GM23248 (cell line): Measurements from ENCODE around the gene IFT25. TPM values are rescaled to one million over a fixed set of nuclear protein-coding genes. Genes with fewer than 3 reads are reported as not detected.
"Not testable (repeated sequence)": the region's sequence is repeated elsewhere in the genome, so short reads cannot be mapped to it uniquely, and the experiment has no call there.

Experiments
- DNase-seq: peaks from one replicate; pipeline ENCODE4 v3.0.0-alpha.2; 2015
- H2AFZ ChIP-seq: fragments of 200-600 bp; sonication (generic); 2 replicates; pipeline ENCODE4 v1.6.1; 2016; ENCODE audit warnings: antibody characterized with exemption
- H3F3A ChIP-seq: fragments of 200-600 bp; sonication (generic); 2 replicates; pipeline ENCODE4 v1.6.1; 2016; ENCODE audit warnings: mild to moderate bottlenecking, antibody characterized with exemption, mixed run types; ENCODE audit not compliant: insufficient read depth
- H3K27ac ChIP-seq: fragments of 200-600 bp; sonication (generic); 2 replicates; pipeline ENCODE4 v1.5.1; 2016; ENCODE audit warnings: mild to moderate bottlenecking
- H3K27me3 ChIP-seq: fragments of 200-600 bp; sonication (generic); replicated peaks from 2 replicates; pipeline ENCODE4 v1.6.1; 2016; ENCODE audit warnings: mild to moderate bottlenecking; ENCODE audit not compliant: insufficient read depth
- H3K36me3 ChIP-seq: fragments of 200-600 bp; sonication (generic); 2 replicates; pipeline ENCODE4 v1.6.1; 2016; ENCODE audit warnings: low read depth, mild to moderate bottlenecking
- H3K4me1 ChIP-seq: fragments of 200-600 bp; sonication (generic); 2 replicates; pipeline ENCODE4 v1.6.1; 2016; ENCODE audit warnings: mild to moderate bottlenecking; ENCODE audit not compliant: insufficient read depth
- H3K4me2 ChIP-seq: fragments of 200-600 bp; sonication (generic); one replicate; pipeline ENCODE4 v1.6.1; 2016; ENCODE audit warnings: mild to moderate bottlenecking; ENCODE audit not compliant: unreplicated experiment
- H3K4me3 ChIP-seq: fragments of 200-600 bp; sonication (generic); 2 replicates; pipeline ENCODE4 v1.5.1; 2016; ENCODE audit warnings: mild to moderate bottlenecking
- H3K79me2 ChIP-seq: fragments of 200-600 bp; sonication (generic); 2 replicates; pipeline ENCODE4 v1.6.1; 2016; ENCODE audit warnings: mild to moderate bottlenecking; ENCODE audit not compliant: insufficient read depth
- H3K9ac ChIP-seq: fragments of 200-600 bp; sonication (generic); 2 replicates; pipeline ENCODE4 v1.6.1; 2016; ENCODE audit warnings: mild to moderate bottlenecking
- H3K9me2 ChIP-seq: fragments of 200-600 bp; sonication (generic); 2 replicates; pipeline ENCODE4 v1.6.1; 2016; ENCODE audit warnings: mixed run types, mild to moderate bottlenecking, moderate library complexity; ENCODE audit not compliant: insufficient read depth
- H3K9me3 ChIP-seq: fragments of 200-600 bp; sonication (generic); one replicate; pipeline ENCODE4 v1.6.1; 2017; ENCODE audit warnings: low read depth
- H4K20me1 ChIP-seq: fragments of 200-600 bp; sonication (generic); 2 replicates; pipeline ENCODE4 v1.6.0; 2016; ENCODE audit not compliant: insufficient read depth
- EZH2 ChIP-seq: fragments of 200-600 bp; sonication (generic); IDR thresholded peaks from 2 replicates; pipeline ENCODE4 v1.6.1; 2018; ENCODE audit warnings: antibody characterized with exemption, mild to moderate bottlenecking; ENCODE audit not compliant: insufficient read depth, poor library complexity, severe bottlenecking
- EZH2phosphoT487 ChIP-seq: fragments of 200-600 bp; sonication (generic); IDR thresholded peaks from 2 replicates; pipeline ENCODE4 v1.6.1; 2018; ENCODE audit warnings: antibody characterized with exemption, moderate library complexity, mild to moderate bottlenecking, low read depth; ENCODE audit not compliant: insufficient read depth
- WGBS, 2 experiments: methylation state at CpG; one replicate each; pipeline ENCODE4 v1.1.6; 2015 to 2017; ENCODE audit warnings: low lambda C conversion rate in 2 of 2, low coverage in 1 of 2; ENCODE audit errors: missing lambda C conversion rate in 2 of 2; 5-methylcytosine and 5-hydroxymethylcytosine counted together
- in situ Hi-C: fragments of 300-500 bp; cut with MboI; formaldehyde crosslinking; loops from 2 replicates; pipeline ENCODE4 v1.15.0; 2020
- polyA plus RNA-seq: library from polyadenylated mRNA; unstranded; fragments of >200 nt; fragmentation: Nextera tagmentation; extraction: Ambion mirVana; gene quantifications from 2 replicates; pipeline ENCODE4 v1.2.1, GENCODE V29; 2016
- total RNA-seq: library from RNA; depleted of rRNA; stranded (reverse); fragments of >200 nt; shearing (Covaris generic); gene quantifications from 2 replicates; pipeline ENCODE4 v1.2.3, GENCODE V29; 2014

The IFT25 gene
- total and polyA plus RNA-seq, 2 experiments from 2014 or later: 18.4 to 65.2 TPM

DNA sequence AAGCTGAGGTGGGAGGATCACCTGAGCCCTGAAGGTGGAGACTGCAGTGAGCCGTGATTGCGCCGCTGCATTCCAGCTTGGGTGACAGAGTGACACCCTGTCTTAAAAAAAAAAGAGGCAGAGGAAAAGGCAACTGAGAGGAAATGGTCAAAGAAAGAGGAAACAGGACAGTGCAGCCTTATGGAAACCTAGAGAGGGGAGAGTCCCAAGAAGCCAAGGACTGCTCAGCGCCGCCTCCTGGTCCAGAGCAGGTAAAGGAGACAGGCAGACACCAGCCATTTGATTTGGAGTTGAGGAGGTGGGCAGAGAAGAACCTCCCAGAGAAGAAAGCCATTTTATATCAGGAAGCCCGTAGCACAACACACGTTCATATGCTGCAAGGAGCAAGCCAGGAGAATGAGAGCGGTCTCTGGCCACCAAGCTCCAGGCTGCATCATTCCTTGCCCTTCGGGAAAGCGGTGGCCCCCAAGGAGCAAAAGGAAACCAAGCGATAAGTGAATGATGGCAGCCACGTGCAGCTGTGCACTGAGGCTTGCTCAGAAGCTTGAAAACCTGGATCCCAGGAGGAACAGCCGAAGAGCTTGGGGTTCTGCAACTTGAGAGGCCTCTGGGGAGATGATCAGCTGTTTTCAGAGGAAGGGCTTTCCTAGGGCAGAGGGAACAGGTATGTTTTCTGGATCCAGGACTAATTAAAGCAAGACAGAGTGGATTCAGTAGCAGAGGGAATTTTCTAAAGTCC is 34.4 kb upstream of the IFT25 start:
- H3K27ac ChIP-seq: no peak overlapping the region
- no peak overlapping the region for H2AFZ ChIP-seq
- H3K79me2 ChIP-seq: no peaks in the 10 kb centered on the region
- no peaks in the 10 kb centered on the region for H3K9me2 ChIP-seq
- in situ Hi-C loops: no loop called here
- WGBS, 2 experiments: 81% methylated on average over 13 of the region's 13 CpGs
- H3K9me3 ChIP-seq: no peaks in the 10 kb centered on the region
- no peak overlapping the region for H3K4me3 ChIP-seq
- H3K4me1 ChIP-seq: 0 out of 2 replicates have a peak, but pooled peaks cover 5% of the 10 kb centered on the region
- no peak overlapping the region for H3K4me2 ChIP-seq
- H3K9ac ChIP-seq: no peak overlapping the region
- no peaks in the 10 kb centered on the region for H3F3A ChIP-seq
- no peaks in the 10 kb centered on the region for H3K36me3 ChIP-seq
- no peaks in the 10 kb centered on the region for H3K27me3 ChIP-seq
- no peaks in the 10 kb centered on the region for H4K20me1 ChIP-seq
- DNase-seq: no peak
- TF ChIP-seq EZH2: no peak
- TF ChIP-seq EZH2phosphoT487: no peak

DNA sequence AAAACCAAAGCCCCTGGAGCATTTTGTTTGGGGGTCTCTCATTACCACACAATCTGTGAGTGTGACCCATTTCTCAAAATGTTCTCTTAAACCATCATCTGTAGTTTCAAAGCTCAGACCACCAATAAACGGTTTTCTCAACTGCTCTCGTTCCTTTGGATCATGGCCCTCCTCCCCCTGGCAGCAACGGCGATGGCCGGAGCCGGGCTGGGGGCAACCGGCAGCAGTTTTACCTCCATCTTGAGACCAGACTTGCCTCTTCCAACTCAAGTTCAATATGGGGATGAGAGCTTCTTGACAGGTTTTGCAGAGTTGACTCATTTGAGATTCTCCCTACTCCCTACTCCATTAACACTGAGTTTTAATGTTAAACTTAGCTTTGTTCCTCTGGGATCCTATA is 30.4 kb upstream of the IFT25 start:
- Histone ChIP-seq H3K36me3 (peaks cover 3% of the 10 kb centered on the region), H3K27ac (no peak overlapping the region), H3K9ac (no peak overlapping the region), H3K9me2 (no peaks in the 10 kb centered on the region), H3K4me3 (no peak overlapping the region), H3K4me2 (no peak overlapping the region), H3K4me1 (no peaks in the 10 kb centered on the region), H3K79me2 (no peaks in the 10 kb centered on the region), H3K9me3 (no peaks in the 10 kb centered on the region), H3F3A (no peaks in the 10 kb centered on the region), H4K20me1 (no peaks in the 10 kb centered on the region), H3K27me3 (no peaks in the 10 kb centered on the region), H2AFZ (no peak overlapping the region)
- WGBS, 2 experiments: 96 to 99% methylated on average over 7 of the region's 7 CpGs
- TF ChIP-seq EZH2phosphoT487 (no peak), EZH2 (no peak)
- DNase-seq: no peak
- in situ Hi-C loops: no loop called here

DNA sequence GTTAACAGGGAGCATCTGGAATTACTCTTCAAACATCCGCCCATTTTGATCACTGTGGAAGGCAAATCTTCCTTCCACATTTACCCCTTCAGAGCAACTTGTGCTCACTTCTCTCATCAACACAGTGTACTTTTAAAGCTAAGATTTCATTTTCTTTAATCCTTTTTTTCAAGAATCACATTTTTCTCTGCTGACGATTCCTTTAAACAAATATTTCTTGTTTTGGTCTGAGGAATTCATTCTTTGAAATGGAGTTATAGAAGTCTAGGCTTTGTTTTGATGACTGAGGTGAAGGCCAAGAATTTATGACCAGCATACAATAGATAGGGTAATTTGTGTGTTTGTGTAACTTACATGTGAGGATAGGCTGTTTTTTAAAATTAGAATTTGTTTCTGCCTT is 26.2 kb upstream of the IFT25 start:
- no peak for TF ChIP-seq EZH2
- TF ChIP-seq EZH2phosphoT487: no peak
- Histone ChIP-seq H3K79me2 (no peaks in the 10 kb centered on the region), H3K4me2 (no peak overlapping the region), H3K4me1 (no peaks in the 10 kb centered on the region), H3K9ac (no peak overlapping the region), H3F3A (no peaks in the 10 kb centered on the region), H3K4me3 (no peak overlapping the region), H2AFZ (no peak overlapping the region), H4K20me1 (no peaks in the 10 kb centered on the region), H3K9me2 (no peaks in the 10 kb centered on the region), H3K27me3 (no peaks in the 10 kb centered on the region), H3K9me3 (no peaks in the 10 kb centered on the region), H3K36me3 (peaks cover 42% of the 10 kb centered on the region), H3K27ac (no peak overlapping the region)
- WGBS, 2 experiments: 98 to 99% methylated on average over 2 of the region's 2 CpGs
- no peak for DNase-seq
- in situ Hi-C loops: no loop called here

DNA sequence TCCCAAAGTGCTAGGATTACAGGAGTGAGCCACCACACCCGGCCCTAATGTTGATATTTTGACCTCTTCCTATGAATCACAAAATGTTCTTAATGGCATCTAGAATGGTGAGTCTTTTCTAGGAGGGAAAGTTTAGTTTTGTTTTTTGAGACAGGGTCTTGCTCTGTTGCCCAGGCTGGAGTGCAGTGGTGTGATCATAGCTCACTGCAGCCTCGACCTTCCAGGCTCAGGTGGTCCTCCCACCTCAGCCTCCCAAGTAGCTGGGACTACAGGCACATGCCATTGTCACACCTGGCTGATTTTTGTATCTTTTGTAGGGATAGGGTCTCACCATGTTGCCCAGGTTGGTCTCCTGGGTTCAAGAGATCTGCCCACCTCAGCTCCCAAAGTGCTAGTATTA is 23.8 kb upstream of the IFT25 start:
- DNase-seq, H3F3A ChIP-seq, H4K20me1 ChIP-seq, H3K4me2 ChIP-seq, H3K27me3 ChIP-seq, H3K9me2 ChIP-seq, H3K79me2 ChIP-seq, H3K27ac ChIP-seq, H3K4me3 ChIP-seq, H2AFZ ChIP-seq, H3K4me1 ChIP-seq, H3K9ac ChIP-seq, H3K9me3 ChIP-seq, in situ Hi-C loops: not testable (repeated sequence)
- WGBS, 2 experiments: 92 to 96% methylated on average over 2 of the region's 2 CpGs
- H3K36me3 ChIP-seq: peaks cover 57% of the 10 kb centered on the region

DNA sequence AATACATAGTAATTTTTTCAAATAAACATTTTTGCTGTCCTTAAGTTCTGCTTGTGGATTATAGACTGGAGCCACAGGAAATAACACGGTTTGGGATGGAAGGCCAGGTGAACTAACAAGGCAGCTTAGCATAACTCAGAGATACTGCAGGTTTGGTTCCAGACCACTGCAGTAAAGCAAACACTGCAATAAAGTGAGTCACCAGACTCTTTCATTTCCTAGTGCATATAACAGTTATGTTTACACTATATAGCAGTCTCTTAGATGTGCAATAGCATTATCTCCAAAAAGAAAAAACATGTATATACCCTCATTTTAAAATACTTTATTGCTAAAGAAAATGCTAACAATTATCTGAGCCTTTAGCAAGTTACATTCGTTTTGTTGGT is 22.6 kb upstream of the IFT25 start:
- Histone ChIP-seq H3K4me3 (no peak overlapping the region), H3F3A (no peaks in the 10 kb centered on the region), H3K27ac (no peak overlapping the region), H3K27me3 (no peaks in the 10 kb centered on the region), H3K4me2 (no peak overlapping the region), H3K36me3 (peaks cover 60% of the 10 kb centered on the region), H3K9me2 (no peaks in the 10 kb centered on the region), H3K9ac (no peak overlapping the region), H3K9me3 (no peaks in the 10 kb centered on the region), H3K79me2 (no peaks in the 10 kb centered on the region), H2AFZ (no peak overlapping the region), H3K4me1 (no peaks in the 10 kb centered on the region), H4K20me1 (no peaks in the 10 kb centered on the region)
- WGBS, 2 experiments: 96 to 97% methylated on average over 2 of the region's 2 CpGs
- TF ChIP-seq EZH2 (no peak), EZH2phosphoT487 (no peak)
- in situ Hi-C loops: no loop called here
- DNase-seq: no peak
